ENCODE data around the gene NF2.

The NF2 gene

GRCh38 chr22:29631725-29632124 is 28.3 kb downstream of the NF2 start:
- DNase-seq (ENCODE audit: low read depth) = no peak

DNA sequence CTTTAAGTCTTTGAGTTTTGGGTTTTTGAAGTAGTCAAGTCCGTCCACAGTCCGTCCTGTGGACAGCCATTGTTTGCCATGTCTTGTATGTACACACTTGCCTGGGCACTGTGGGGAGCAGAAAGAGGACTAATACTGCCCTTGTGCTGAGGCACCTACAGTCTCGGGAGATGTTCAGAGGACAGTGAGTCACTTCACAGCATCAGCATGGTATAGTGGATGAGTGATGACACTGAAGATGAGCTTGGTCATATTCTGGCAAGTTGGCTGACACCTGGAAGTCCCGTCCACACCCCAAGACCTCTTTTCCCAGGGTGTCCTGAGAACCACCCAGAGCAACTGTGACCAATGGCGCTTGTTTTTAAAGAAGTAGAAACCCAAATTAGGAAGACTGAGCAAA is 29.2 kb downstream of the NF2 start:
- DNase-seq (ENCODE audit: low read depth) = no peak

GRCh38 chr22:29633514-29634312 is 30.3 kb downstream of the NF2 start:
- no peak for DNase-seq (ENCODE audit: low read depth)

- no peak for DNase-seq (ENCODE audit: low read depth)
These were observed 31.4 kb downstream of the NF2 start for GRCh38 chr22:29634847-29635246.

DNA sequence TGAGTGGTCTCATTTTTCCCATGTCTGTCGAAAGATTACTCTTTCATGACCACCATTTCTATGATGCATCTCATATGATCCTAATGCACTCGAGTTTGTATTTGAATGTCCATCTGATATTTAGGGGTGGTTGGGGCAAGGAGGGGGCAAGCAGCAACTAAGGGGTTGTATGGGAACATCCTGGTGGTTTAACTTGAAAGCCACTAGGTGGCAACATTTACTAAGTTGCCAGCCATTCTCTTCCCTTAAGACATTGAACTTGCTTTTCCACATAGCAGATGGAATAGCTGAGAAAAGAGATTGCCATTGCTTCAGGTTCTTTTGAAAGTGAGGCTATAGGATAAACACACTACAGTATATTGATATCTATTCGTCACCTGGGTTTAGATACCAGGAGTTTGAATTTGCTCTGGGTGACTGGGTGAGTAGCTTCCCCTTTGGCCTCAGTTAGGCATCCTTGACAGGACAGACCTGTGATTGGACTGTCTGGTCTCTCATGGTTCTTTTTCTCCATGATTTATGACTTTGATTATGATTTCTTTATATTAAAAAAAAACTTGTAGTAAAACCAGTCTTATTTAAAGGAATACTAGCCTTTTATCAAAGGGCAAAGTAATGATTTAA is 32.4 kb downstream of the NF2 start:
- no peak for DNase-seq (ENCODE audit: low read depth)

GRCh38 chr22:29636751-29637150 is 33.3 kb downstream of the NF2 start:
- no peak for DNase-seq (ENCODE audit: low read depth)

GRCh38 chr22:29637181-29637580 is 33.7 kb downstream of the NF2 start:
- no peak for DNase-seq (ENCODE audit: low read depth)

GRCh38 chr22:29638678-29639077 is 35.2 kb downstream of the NF2 start:
- DNase-seq (ENCODE audit: low read depth) = no peak

GRCh38 chr22:29639096-29639495 is 35.7 kb downstream of the NF2 start:
- no peak for DNase-seq (ENCODE audit: low read depth)

- DNase-seq (ENCODE audit: low read depth) = no peak
These were observed 37.7 kb downstream of the NF2 start for GRCh38 chr22:29641042-29641699.

DNA sequence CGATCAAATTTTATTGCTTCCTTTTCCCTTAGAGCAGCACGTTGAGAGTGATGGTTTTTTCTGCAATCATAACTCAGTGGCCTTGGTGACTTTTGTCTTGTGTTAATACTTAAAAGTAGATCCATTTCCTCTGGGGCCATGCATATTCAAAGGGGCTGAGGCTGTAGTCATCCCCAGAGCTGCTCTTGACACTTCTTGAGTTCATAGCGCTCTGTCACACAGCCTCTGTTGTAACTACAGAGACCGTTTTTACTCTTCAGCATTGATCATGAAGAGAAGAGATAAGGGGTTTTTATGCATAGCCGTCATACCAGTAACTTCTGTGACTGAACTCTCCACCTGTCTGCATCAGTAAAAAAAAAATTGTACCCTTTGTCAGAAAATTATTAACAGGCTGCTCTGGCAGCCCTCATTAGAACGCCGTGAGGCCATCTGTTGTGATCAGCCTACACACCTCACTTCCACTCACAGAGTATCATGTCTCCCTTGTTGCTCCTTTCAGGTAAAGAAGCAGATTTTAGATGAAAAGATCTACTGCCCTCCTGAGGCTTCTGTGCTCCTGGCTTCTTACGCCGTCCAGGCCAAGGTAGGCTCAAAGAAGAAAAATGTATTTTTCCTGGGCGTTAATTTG is 38.4 kb downstream of the NF2 start:
- DNase-seq (ENCODE audit: low read depth) = no peak

- no peak for DNase-seq (ENCODE audit: low read depth)
These were observed 39.3 kb downstream of the NF2 start for GRCh38 chr22:29642694-29643093.

DNA sequence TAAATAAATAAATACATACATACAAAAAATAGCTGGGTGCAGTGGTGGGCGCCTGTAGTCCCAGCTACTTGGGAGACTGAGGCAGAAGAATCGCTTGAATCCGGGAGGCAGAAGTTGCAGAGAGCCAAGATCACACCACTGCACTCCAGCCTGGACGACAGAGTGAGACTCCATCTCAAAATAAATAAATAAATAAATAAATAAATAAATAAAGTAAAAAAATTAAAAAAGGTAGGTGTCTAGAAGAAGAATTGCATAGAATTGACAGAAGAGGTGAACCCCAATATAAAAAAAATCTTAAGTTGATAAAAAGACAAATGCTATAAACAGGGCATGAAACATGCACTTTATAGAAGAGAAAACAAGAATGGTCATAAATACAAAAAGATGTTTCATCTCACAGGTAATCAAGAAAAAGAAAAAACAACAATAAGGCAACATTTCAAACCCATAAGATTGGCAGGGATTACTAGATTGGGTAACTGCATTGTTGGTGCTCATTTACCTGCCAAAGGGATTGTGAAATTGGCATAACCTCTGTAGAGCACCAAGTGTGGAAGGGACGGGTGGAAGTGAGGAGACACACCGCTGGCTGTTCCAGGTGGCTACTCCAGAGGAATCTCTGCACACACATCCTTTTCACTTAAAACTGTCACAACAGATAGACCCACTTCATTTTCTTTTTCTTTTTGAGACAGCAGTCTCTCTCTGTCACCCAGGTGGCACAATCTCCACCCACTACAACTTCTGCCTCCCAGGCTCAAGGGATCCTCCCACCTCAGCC is 44.7 kb downstream of the NF2 start:
- no peak for DNase-seq (ENCODE audit: low read depth)

DNA sequence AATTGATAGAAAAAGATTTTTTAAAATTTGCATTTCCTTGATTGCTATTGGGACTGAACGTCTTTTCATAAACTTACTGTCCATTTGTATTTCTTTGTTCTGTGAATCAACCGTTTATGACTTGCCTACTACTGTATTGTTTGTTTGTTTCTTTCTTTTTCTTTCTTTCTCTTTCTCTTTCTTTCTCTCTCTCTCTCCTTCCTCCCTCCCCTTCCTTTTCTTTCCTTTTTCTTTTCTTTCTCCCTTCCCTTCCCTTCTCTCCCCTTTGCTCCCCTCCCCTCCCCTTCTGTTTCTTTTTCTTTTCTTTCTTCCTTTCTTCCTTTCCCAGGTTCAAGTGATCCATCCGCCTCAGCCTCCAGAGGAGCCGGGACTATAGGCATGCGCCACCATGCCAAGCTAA is 46.9 kb downstream of the NF2 start:
- DNase-seq (ENCODE audit: low read depth) = no peak

DNA sequence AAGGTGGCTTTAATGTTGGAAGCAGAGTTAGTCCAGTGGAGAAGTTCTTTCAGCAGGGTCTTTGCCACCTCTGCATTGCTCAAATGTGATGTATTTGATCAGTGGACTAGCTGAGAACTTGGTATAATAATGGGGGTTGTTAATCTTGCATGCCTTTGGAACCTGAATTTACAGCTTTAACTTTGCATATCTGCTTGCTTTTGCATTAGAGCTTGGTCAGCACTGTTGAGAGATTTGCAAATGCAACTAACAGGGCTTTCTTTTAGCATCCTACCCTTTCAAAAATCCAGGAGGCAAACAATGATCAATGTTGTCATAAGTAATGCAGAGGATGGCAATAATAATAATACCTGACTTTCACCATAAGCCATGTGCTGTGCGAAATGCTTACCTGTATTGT is 48.2 kb downstream of the NF2 start:
- no peak for DNase-seq (ENCODE audit: low read depth)

DNA sequence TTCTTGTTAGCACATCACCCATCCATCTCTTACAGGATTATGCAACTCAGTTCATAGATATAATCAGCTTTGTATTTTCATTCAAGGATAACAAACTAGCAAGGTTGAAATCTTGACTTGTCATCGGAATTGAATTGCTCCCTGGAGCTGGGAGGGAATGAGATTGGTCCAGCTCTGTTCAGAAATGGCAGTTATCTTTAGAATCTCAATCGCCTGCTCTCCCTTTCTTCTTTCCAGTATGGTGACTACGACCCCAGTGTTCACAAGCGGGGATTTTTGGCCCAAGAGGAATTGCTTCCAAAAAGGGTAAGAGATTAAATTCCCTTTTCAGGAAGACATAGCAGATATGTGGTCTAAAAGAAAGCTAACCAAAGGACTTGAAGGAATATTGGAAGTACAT is 51.0 kb downstream of the NF2 start:
- DNase-seq (ENCODE audit: low read depth) = no peak

- no peak for DNase-seq (ENCODE audit: low read depth)
These were observed 51.4 kb downstream of the NF2 start for GRCh38 chr22:29654882-29655281.

GRCh38 chr22:29658176-29658575 is 54.7 kb downstream of the NF2 start:
- no peak for DNase-seq (ENCODE audit: low read depth)

- no peak for DNase-seq (ENCODE audit: low read depth)
These were observed 56.6 kb downstream of the NF2 start for GRCh38 chr22:29660021-29660420.

GRCh38 chr22:29661336-29661735 is 57.9 kb downstream of the NF2 start:
- DNase-seq (ENCODE audit: low read depth) = no peak

GRCh38 chr22:29663180-29663821 is 59.9 kb downstream of the NF2 start:
- no peak for DNase-seq (ENCODE audit: low read depth)

DNA sequence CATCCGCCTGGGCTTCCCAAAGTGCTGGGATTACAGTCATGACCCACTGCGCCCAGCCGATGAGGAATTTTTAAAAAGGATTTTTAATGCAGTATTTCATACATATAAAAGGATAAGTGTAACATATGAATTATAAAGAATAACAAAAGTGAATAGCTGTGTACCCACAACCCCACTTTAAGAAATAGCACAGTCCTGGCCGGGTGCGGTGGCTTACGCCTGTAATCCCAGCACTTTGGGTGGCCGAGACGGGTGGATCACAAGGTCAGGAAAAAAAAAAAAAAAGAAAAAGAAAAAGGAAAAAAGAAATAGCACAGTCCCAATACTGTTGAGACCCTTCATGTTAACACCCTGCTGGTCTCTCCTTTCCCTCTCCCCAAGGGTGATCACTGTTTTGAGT is 62.1 kb downstream of the NF2 start:
- DNase-seq (ENCODE audit: low read depth) = no peak

All from stimulated activated CD8-positive, alpha-beta memory T cell treated with anti-CD3 and anti-CD28 coated beads, Interleukin-15, amount 100 ng/mL, for 1 hour (primary cell).